ENCODE results near the gene TGIF2.
"Not testable (repeated sequence)": the region's sequence is repeated elsewhere in the genome, so short reads cannot be mapped to it uniquely, and the experiment has no call there.

Gene TGIF2

GRCh38 chr20:36547186-36548005 lies 26.0 kb upstream of the TGIF2 start:
- DNase-seq, result no peak

GRCh38 chr20:36548006-36548315 lies 25.4 kb upstream of the TGIF2 start:
- DNase-seq, result no peak

- DNase-seq, result no peak
Observed at GRCh38 chr20:36548704-36549627, 24.4 kb upstream of the TGIF2 start.

GRCh38 chr20:36549628-36549941 lies 23.8 kb upstream of the TGIF2 start:
- DNase-seq, result no peak

- DNase-seq, result no peak
Observed at GRCh38 chr20:36549942-36550789, 23.2 kb upstream of the TGIF2 start.

GRCh38 chr20:36550790-36551299 lies 22.6 kb upstream of the TGIF2 start:
- DNase-seq, result no peak

- no peak for DNase-seq
Observed at GRCh38 chr20:36555248-36555647, 18.1 kb upstream of the TGIF2 start.

GRCh38 chr20:36562724-36563123 lies 10.7 kb upstream of the TGIF2 start:
- no peak for DNase-seq

GRCh38 chr20:36563374-36563773 lies 10.0 kb upstream of the TGIF2 start:
- DNase-seq, result no peak

GRCh38 chr20:36564078-36564725 lies 9.2 kb upstream of the TGIF2 start:
- not testable (repeated sequence) for DNase-seq

GRCh38 chr20:36564726-36565121 lies 8.7 kb upstream of the TGIF2 start:
- not testable (repeated sequence) for DNase-seq

- DNase-seq, result no peak
Observed at GRCh38 chr20:36565520-36565919, 7.9 kb upstream of the TGIF2 start.

GRCh38 chr20:36569847-36570429 lies 3.5 kb upstream of the TGIF2 start:
- DNase-seq, result no peak

GRCh38 chr20:36571564-36572504 lies 1.6 kb upstream of the TGIF2 start:
- DNase-seq, result no peak

GRCh38 chr20:36572701-36573102 lies 695 bp upstream of the TGIF2 start:
- no peak for DNase-seq

GRCh38 chr20:36573798-36574365 lies 485 bp downstream of the TGIF2 start:
- DNase-seq, result no peak

GRCh38 chr20:36574366-36575135 lies 1.2 kb downstream of the TGIF2 start:
- DNase-seq, result peak in 2 of 3 experiments; percentile 53 to 54

GRCh38 chr20:36576081-36576445 lies 2.7 kb downstream of the TGIF2 start:
- no peak for DNase-seq

GRCh38 chr20:36578356-36579041 lies 5.1 kb downstream of the TGIF2 start:
- no peak for DNase-seq
